H9 (cell line): Measurements from ENCODE around the gene LSG1. TPM values are rescaled to one million over a fixed set of nuclear protein-coding genes. Genes with fewer than 3 reads are reported as not detected.

ENCODE experiments used
- DNase-seq: peaks from one replicate; pipeline ENCODE4 v3.0.0-alpha.2; 2017
- H2AFZ ChIP-seq: one replicate; pipeline ENCODE4 v1.6.1; 2013; ENCODE audit warnings: mild to moderate bottlenecking, low read length, control low read depth, moderate library complexity
- H2AK5ac ChIP-seq: 2 replicates; pipeline ENCODE4 v1.6.1; 2013; ENCODE audit warnings: low read length, control low read depth, mixed read lengths; ENCODE audit not compliant: insufficient read length
- H2BK120ac ChIP-seq: one replicate; pipeline ENCODE4 v1.6.1; 2013; ENCODE audit warnings: low read depth, mild to moderate bottlenecking, low read length, control low read depth, inconsistent platforms; ENCODE audit not compliant: poor library complexity, severe bottlenecking
- H2BK12ac ChIP-seq: 2 replicates; pipeline ENCODE4 v1.6.1; 2013; ENCODE audit warnings: low read length, control low read depth, mixed read lengths, low read depth; ENCODE audit not compliant: insufficient read length
- H2BK15ac ChIP-seq: 2 replicates; pipeline ENCODE4 v1.6.1; 2013; ENCODE audit warnings: low read depth, low read length, control low read depth
- H2BK20ac ChIP-seq: one replicate; pipeline ENCODE4 v1.6.1; 2013; ENCODE audit warnings: low read depth, mild to moderate bottlenecking, low read length, control low read depth, inconsistent platforms; ENCODE audit not compliant: poor library complexity, severe bottlenecking
- H2BK5ac ChIP-seq: 2 replicates; pipeline ENCODE4 v1.6.1; 2013; ENCODE audit warnings: low read length, control low read depth, mixed read lengths; ENCODE audit not compliant: insufficient read length
- H3K14ac ChIP-seq: 2 replicates; pipeline ENCODE4 v1.6.1; 2013; ENCODE audit warnings: low read length, control low read depth; ENCODE audit not compliant: insufficient read depth
- H3K18ac ChIP-seq: 2 replicates; pipeline ENCODE4 v1.6.1; 2013; ENCODE audit warnings: low read depth, mild to moderate bottlenecking, mixed read lengths, low read length, control low read depth; ENCODE audit not compliant: insufficient read length
- H3K23ac ChIP-seq: 2 replicates; pipeline ENCODE4 v1.6.1; 2013; ENCODE audit warnings: low read length, control low read depth, mixed read lengths, low read depth; ENCODE audit not compliant: insufficient read length
- H3K23me2 ChIP-seq: 2 replicates; pipeline ENCODE4 v1.6.1; 2013; ENCODE audit warnings: low read depth, mild to moderate bottlenecking, mixed read lengths, low read length, control low read depth; ENCODE audit not compliant: insufficient read length, poor library complexity, severe bottlenecking
- H3K27ac ChIP-seq: 2 replicates; pipeline ENCODE4 v1.5.1; 2013; ENCODE audit warnings: low read length, control low read depth, mixed read lengths, low read depth; ENCODE audit not compliant: insufficient read length
- H3K27me3 ChIP-seq: 2 replicates; pipeline ENCODE4 v1.6.1; 2013; ENCODE audit warnings: low read length, control low read depth, inconsistent platforms; ENCODE audit not compliant: insufficient read depth
- H3K4ac ChIP-seq: 2 replicates; pipeline ENCODE4 v1.6.1; 2013; ENCODE audit warnings: low read depth, mild to moderate bottlenecking, control low read depth, inconsistent platforms, low read length, moderate library complexity
- H3K4me1 ChIP-seq: 2 replicates; pipeline ENCODE4 v1.6.1; 2013; ENCODE audit warnings: low read length, control low read depth, inconsistent platforms; ENCODE audit not compliant: insufficient read depth
- H3K4me2 ChIP-seq: 2 replicates; pipeline ENCODE4 v1.6.1; 2013; ENCODE audit warnings: low read length, control low read depth, mixed read lengths; ENCODE audit not compliant: insufficient read length, insufficient read depth
- H3K56ac ChIP-seq: 2 replicates; pipeline ENCODE4 v1.6.1; 2013; ENCODE audit warnings: low read depth, mild to moderate bottlenecking, mixed read lengths, low read length, control low read depth; ENCODE audit not compliant: insufficient read length
- H3K79me1 ChIP-seq: 2 replicates; pipeline ENCODE4 v1.6.1; 2013; ENCODE audit warnings: low read depth, mild to moderate bottlenecking, moderate library complexity, low read length, control low read depth, inconsistent platforms; ENCODE audit not compliant: insufficient read depth, poor library complexity, severe bottlenecking
- H3K79me2 ChIP-seq: 2 replicates; pipeline ENCODE4 v1.6.1; 2013; ENCODE audit warnings: low read length, control low read depth, inconsistent platforms; ENCODE audit not compliant: insufficient read depth
- H3K9ac ChIP-seq: 2 replicates; pipeline ENCODE4 v1.6.1; 2013; ENCODE audit warnings: low read length, control low read depth, mixed read lengths; ENCODE audit not compliant: insufficient read length; ENCODE audit errors: extremely low read depth
- H3K9me3 ChIP-seq: one replicate; pipeline ENCODE4 v1.6.1; 2013; ENCODE audit warnings: low read depth, low read length, inconsistent platforms; ENCODE audit not compliant: control insufficient read depth
- H3T11ph ChIP-seq: one replicate; pipeline ENCODE4 v1.6.1; 2013; ENCODE audit warnings: mild to moderate bottlenecking, low read length, control low read depth, inconsistent platforms
- H4K20me1 ChIP-seq: one replicate; pipeline ENCODE4 v1.6.1; 2013; ENCODE audit not compliant: control insufficient read depth, insufficient read length, insufficient read depth
- H4K5ac ChIP-seq: 2 replicates; pipeline ENCODE4 v1.6.1; 2013; ENCODE audit warnings: low read depth, mild to moderate bottlenecking, mixed read lengths, low read length, control low read depth; ENCODE audit not compliant: insufficient read length
- H4K8ac ChIP-seq: replicated peaks from 2 replicates; pipeline ENCODE4 v1.6.1; 2013; ENCODE audit warnings: low read length, control low read depth, mixed read lengths, low read depth; ENCODE audit not compliant: insufficient read length
- H4K91ac ChIP-seq: 2 replicates; pipeline ENCODE4 v1.6.1; 2013; ENCODE audit warnings: low read depth, mild to moderate bottlenecking, moderate library complexity, mixed read lengths, low read length, control low read depth; ENCODE audit not compliant: insufficient read length
- H3K27ac Mint-ChIP-seq, 3 experiments: 2 replicates in 2 of 3; 3 replicates in 1 of 3; pipeline ENCODE4 v1.8.0; 2020 to 2021; ENCODE audit warnings: mixed read lengths in 3 of 3, mild to moderate bottlenecking in 1 of 3, moderate library complexity in 1 of 3
- H3K27me3 Mint-ChIP-seq: 2 replicates; pipeline ENCODE4 v1.8.0; 2021; ENCODE audit warnings: low read depth, mild to moderate bottlenecking, moderate library complexity, mixed read lengths
- H3K36me3 Mint-ChIP-seq, 3 experiments: 2 replicates in 2 of 3; 3 replicates in 1 of 3; pipeline ENCODE4 v1.8.0; 2020 to 2021; ENCODE audit warnings: low read depth in 3 of 3, mixed read lengths in 3 of 3; ENCODE audit not compliant: insufficient read depth in 1 of 3
- H3K4me1 Mint-ChIP-seq, 2 experiments: 2 replicates each; pipeline ENCODE4 v1.8.0; 2020; ENCODE audit warnings: mixed read lengths in 2 of 2
- H3K4me3 Mint-ChIP-seq, 2 experiments: 2 replicates in 1 of 2; 3 replicates in 1 of 2; pipeline ENCODE4 v1.8.0; 2020 to 2021; ENCODE audit warnings: mild to moderate bottlenecking in 2 of 2, mixed read lengths in 2 of 2, moderate library complexity in 1 of 2
- H3K9me3 Mint-ChIP-seq, 2 experiments: 2 replicates in 1 of 2; 3 replicates in 1 of 2; pipeline ENCODE4 v1.8.0; 2020; ENCODE audit warnings: mild to moderate bottlenecking in 2 of 2, mixed read lengths in 2 of 2, moderate library complexity in 1 of 2
- CTCF ChIP-seq: fragments of 200-600 bp; sonication (generic); conservative IDR thresholded peaks from 3 replicates; pipeline ENCODE4 v1.8.0; 2021; ENCODE audit warnings: antibody characterized with exemption, mild to moderate bottlenecking
- WGBS: extraction: QIAGEN DNeasy Blood & Tissue Kit; methylation state at CpG from one replicate; pipeline ENCODE4 v1.1.7; 2013; ENCODE audit warnings: missing lambda C conversion rate, low lambda C conversion rate, mixed read lengths; ENCODE audit not compliant: insufficient read length; ENCODE audit errors: extremely low coverage; 5-methylcytosine and 5-hydroxymethylcytosine counted together
- total RNA-seq: library from RNA; stranded (reverse); gene quantifications from 2 replicates; pipeline ENCODE4 v1.2.1, GENCODE V29; 2021

Gene LSG1
- total RNA-seq, 1 experiment from 2014 or later = 63.3 TPM

- Histone ChIP-seq H3K79me1 (no peaks in the 10 kb centered on the region), H4K91ac (no peak overlapping the region), H2AK5ac (no peak overlapping the region), H3K9me3 (no peaks in the 10 kb centered on the region), H3K23me2 (no peaks in the 10 kb centered on the region), H2BK12ac (no peak overlapping the region), H4K8ac (no peak overlapping the region), H3K27ac (no peak overlapping the region), H3K4me1 (no peaks in the 10 kb centered on the region), H3K23ac (no peak overlapping the region), H3K79me2 (no peaks in the 10 kb centered on the region), H2BK5ac (no peak overlapping the region), H2BK120ac (no peak overlapping the region), H4K5ac (no peak overlapping the region), H4K20me1 (no peaks in the 10 kb centered on the region), H3K27me3 (no peaks in the 10 kb centered on the region), H3K4me2 (no peak overlapping the region), H3T11ph (no peak overlapping the region), H3K56ac (no peak overlapping the region), H3K4ac (no peak overlapping the region), H2BK20ac (no peak overlapping the region), H3K14ac (no peak overlapping the region), H3K18ac (no peak overlapping the region), H3K9ac (no peak overlapping the region), H2BK15ac (no peak overlapping the region), H2AFZ (no peak overlapping the region)
- no peak for DNase-seq
- no peaks in the 10 kb centered on the region for H3K27me3 Mint-ChIP-seq
- H3K9me3 Mint-ChIP-seq = no peaks in the 10 kb centered on the region
- H3K36me3 Mint-ChIP-seq = peaks cover 8 to 10% (median 10%) of the 10 kb centered on the region in 3 experiments; a peak in 5 of 7 replicates
- no peak overlapping the region for H3K27ac Mint-ChIP-seq
- H3K4me1 Mint-ChIP-seq = peaks cover 3 to 4% of the 10 kb centered on the region in 2 experiments; a peak in 3 of 4 replicates
- no peak for TF ChIP-seq CTCF
- no CpG with 5 or more reads among the region's 3 CpGs for WGBS
- H3K4me3 Mint-ChIP-seq = no peak overlapping the region
These were observed 61.3 kb downstream of the LSG1 start for GRCh38 chr3:194610689-194611088.
